ENCODE data around the gene ACADSB. TPM values are rescaled to one million over a fixed set of nuclear protein-coding genes. Genes with fewer than 3 reads are reported as not detected.
A peak's percentile ranks its signal among the peaks of the same experiment; 100 is the strongest.

Gene ACADSB
- polyA plus RNA-seq, 3 donors, result 18.7 to 27.6 (median 24.4) TPM

GRCh38 chr10:123024540-123024939, 15.7 kb downstream of the ACADSB start:
- DNase-seq (ENCODE audit: extremely low read depth in 1 of 11, low read depth in 9 of 11, low spot score in 4 of 11), result no peak

GRCh38 chr10:123026302-123026701, 17.5 kb downstream of the ACADSB start:
- no peak for DNase-seq (ENCODE audit: extremely low read depth in 1 of 11, low read depth in 9 of 11, low spot score in 4 of 11)

GRCh38 chr10:123027861-123028260, 19.1 kb downstream of the ACADSB start:
- DNase-seq (ENCODE audit: extremely low read depth in 1 of 11, low read depth in 9 of 11, low spot score in 4 of 11), result no peak

- no peak for DNase-seq (ENCODE audit: extremely low read depth in 1 of 11, low read depth in 9 of 11, low spot score in 4 of 11)
These were observed 22.3 kb downstream of the ACADSB start for GRCh38 chr10:123031124-123031523.

GRCh38 chr10:123034332-123034731, 25.5 kb downstream of the ACADSB start:
- no peak for DNase-seq (ENCODE audit: extremely low read depth in 1 of 11, low read depth in 9 of 11, low spot score in 4 of 11)

GRCh38 chr10:123035467-123036086, 26.8 kb downstream of the ACADSB start:
- DNase-seq (ENCODE audit: extremely low read depth in 1 of 11, low read depth in 9 of 11, low spot score in 4 of 11), result no peak

- no peak for DNase-seq (ENCODE audit: extremely low read depth in 1 of 11, low read depth in 9 of 11, low spot score in 4 of 11)
These were observed 30.2 kb downstream of the ACADSB start for GRCh38 chr10:123038782-123039631.

GRCh38 chr10:123039632-123039930, 30.8 kb downstream of the ACADSB start:
- no peak for DNase-seq (ENCODE audit: extremely low read depth in 1 of 11, low read depth in 9 of 11, low spot score in 4 of 11)

- DNase-seq (ENCODE audit: extremely low read depth in 1 of 11, low read depth in 9 of 11, low spot score in 4 of 11), result no peak
These were observed 34.1 kb downstream of the ACADSB start for GRCh38 chr10:123042708-123043408.

GRCh38 chr10:123043409-123043925, 34.7 kb downstream of the ACADSB start:
- peak; percentile 11 to 60 (median 41) for DNase-seq (ENCODE audit: extremely low read depth in 1 of 11, low read depth in 9 of 11, low spot score in 4 of 11)

- DNase-seq (ENCODE audit: extremely low read depth in 1 of 11, low read depth in 9 of 11, low spot score in 4 of 11), result no peak
These were observed 35.6 kb downstream of the ACADSB start for GRCh38 chr10:123044391-123044790.

GRCh38 chr10:123045961-123046731, 37.3 kb downstream of the ACADSB start:
- no peak for DNase-seq (ENCODE audit: extremely low read depth in 1 of 11, low read depth in 9 of 11, low spot score in 4 of 11)

- no peak for DNase-seq (ENCODE audit: extremely low read depth in 1 of 11, low read depth in 9 of 11, low spot score in 4 of 11)
These were observed 49.2 kb downstream of the ACADSB start for GRCh38 chr10:123057968-123058367.

GRCh38 chr10:123061865-123062264, 53.1 kb downstream of the ACADSB start:
- no peak for DNase-seq (ENCODE audit: extremely low read depth in 1 of 11, low read depth in 9 of 11, low spot score in 4 of 11)

- DNase-seq (ENCODE audit: extremely low read depth in 1 of 11, low read depth in 9 of 11, low spot score in 4 of 11), result no peak
These were observed 53.9 kb downstream of the ACADSB start for GRCh38 chr10:123062726-123063125.

- no peak for DNase-seq (ENCODE audit: extremely low read depth in 1 of 11, low read depth in 9 of 11, low spot score in 4 of 11)
These were observed 59.5 kb downstream of the ACADSB start for GRCh38 chr10:123068087-123068853.

- no peak for DNase-seq (ENCODE audit: extremely low read depth in 1 of 11, low read depth in 9 of 11, low spot score in 4 of 11)
These were observed 60.6 kb downstream of the ACADSB start for GRCh38 chr10:123069246-123069986.

GRCh38 chr10:123073187-123073586, 64.4 kb downstream of the ACADSB start:
- DNase-seq (ENCODE audit: extremely low read depth in 1 of 11, low read depth in 9 of 11, low spot score in 4 of 11), result no peak
